ENCODE results near the gene XPR1. TPM values are rescaled to one million over a fixed set of nuclear protein-coding genes. Genes with fewer than 3 reads are reported as not detected.

Gene XPR1
- total RNA-seq, 1 donor from 2014 or later: 35.2 TPM

DNA sequence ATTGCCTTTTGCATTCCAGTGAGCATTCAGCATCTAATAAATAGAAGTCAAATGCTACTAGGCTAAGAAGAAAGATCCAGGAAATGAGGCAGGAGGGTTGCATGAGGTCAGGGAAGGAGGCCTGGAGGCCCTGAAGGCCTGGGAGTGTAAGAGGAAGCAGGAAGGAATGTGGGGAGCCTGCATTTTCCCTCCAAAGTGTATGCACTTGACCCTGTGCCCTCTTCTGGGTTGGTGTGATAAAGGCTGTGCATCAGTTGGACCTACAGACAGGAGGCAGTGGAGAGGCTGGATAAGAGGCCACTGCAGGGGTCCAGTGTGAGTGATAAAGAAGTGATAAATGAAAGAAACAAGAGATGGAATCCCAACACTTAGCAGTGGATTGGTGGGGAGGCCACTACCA lies 301.3 kb downstream of the XPR1 start:
- peaks cover 8% of the 10 kb centered on the region for H3K36me3 Mint-ChIP-seq (ENCODE audit: low read depth, unreplicated experiment)
- Histone ChIP-seq H4K20me1 (ENCODE audit: insufficient read depth, low read length) (no peaks in the 10 kb centered on the region), H3K4me1 (ENCODE audit: insufficient read depth, low read length) (no peaks in the 10 kb centered on the region), H3K4me2 (ENCODE audit: low read length) (no peak overlapping the region), H3K4me3 (ENCODE audit: insufficient read depth, low read depth, low read length) (no peak overlapping the region), H3K79me2 (ENCODE audit: insufficient read depth, low read length) (no peaks in the 10 kb centered on the region), H3K27me3 (ENCODE audit: insufficient read depth, low read length) (no peaks in the 10 kb centered on the region), H3K9me3 (ENCODE audit: insufficient read depth, low read depth, low read length) (no peaks in the 10 kb centered on the region), H3K27ac (ENCODE audit: low read depth, low read length) (no peak overlapping the region), H3K36me3 (ENCODE audit: insufficient read depth, low read length) (no peaks in the 10 kb centered on the region), H3K9ac (ENCODE audit: low read length) (no peak overlapping the region), H2AFZ (ENCODE audit: low read depth, low read length) (no peak overlapping the region)
- H3K9me3 Mint-ChIP-seq (ENCODE audit: unreplicated experiment): no peaks in the 10 kb centered on the region
- no peak for TF ChIP-seq EZH2 (IDR thresholded peaks at IDR 0.05; ENCODE audit: insufficient read depth, low read length)
- TF ChIP-seq, protein P1, sequence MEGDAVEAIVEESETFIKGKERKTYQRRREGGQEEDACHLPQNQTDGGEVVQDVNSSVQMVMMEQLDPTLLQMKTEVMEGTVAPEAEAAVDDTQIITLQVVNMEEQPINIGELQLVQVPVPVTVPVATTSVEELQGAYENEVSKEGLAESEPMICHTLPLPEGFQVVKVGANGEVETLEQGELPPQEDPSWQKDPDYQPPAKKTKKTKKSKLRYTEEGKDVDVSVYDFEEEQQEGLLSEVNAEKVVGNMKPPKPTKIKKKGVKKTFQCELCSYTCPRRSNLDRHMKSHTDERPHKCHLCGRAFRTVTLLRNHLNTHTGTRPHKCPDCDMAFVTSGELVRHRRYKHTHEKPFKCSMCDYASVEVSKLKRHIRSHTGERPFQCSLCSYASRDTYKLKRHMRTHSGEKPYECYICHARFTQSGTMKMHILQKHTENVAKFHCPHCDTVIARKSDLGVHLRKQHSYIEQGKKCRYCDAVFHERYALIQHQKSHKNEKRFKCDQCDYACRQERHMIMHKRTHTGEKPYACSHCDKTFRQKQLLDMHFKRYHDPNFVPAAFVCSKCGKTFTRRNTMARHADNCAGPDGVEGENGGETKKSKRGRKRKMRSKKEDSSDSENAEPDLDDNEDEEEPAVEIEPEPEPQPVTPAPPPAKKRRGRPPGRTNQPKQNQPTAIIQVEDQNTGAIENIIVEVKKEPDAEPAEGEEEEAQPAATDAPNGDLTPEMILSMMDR (IDR thresholded peaks at IDR 0.05; ENCODE audit: insufficient read depth, low read depth, low read length): no peak
- peaks cover 26% of the 10 kb centered on the region for H3K27me3 Mint-ChIP-seq (ENCODE audit: low read depth, unreplicated experiment)
- H3K4me3 Mint-ChIP-seq (ENCODE audit: unreplicated experiment): no peak overlapping the region
- no peak for DNase-seq (ENCODE audit: low read depth)
- peaks cover 9% of the 10 kb centered on the region for H3K4me1 Mint-ChIP-seq (ENCODE audit: low read depth, unreplicated experiment)
- no peak for FAIRE-seq
- H3K27ac Mint-ChIP-seq (ENCODE audit: unreplicated experiment): no peak overlapping the region

DNA sequence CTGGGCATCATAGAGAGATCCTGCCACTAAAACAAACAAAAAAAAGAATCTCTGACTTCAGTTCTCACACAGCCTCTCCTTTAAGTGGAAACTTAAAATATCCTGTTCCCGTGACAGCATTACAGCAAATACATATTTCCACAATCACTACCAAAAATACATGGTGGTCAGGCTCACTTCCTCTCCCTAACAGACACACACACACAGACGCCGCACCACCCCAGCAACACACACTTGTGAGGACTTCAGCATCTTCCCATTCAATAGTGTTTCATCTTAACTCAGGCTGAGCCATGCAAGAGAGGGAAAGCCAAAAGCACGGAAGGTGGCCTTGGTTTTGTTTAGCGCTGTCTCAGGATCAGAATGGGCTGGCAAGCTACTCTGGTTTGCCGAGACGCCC lies 302.7 kb downstream of the XPR1 start:
- Histone ChIP-seq H3K36me3 (ENCODE audit: insufficient read depth, low read length) (no peaks in the 10 kb centered on the region), H3K9me3 (ENCODE audit: insufficient read depth, low read depth, low read length) (no peaks in the 10 kb centered on the region), H3K27me3 (ENCODE audit: insufficient read depth, low read length) (no peaks in the 10 kb centered on the region), H4K20me1 (ENCODE audit: insufficient read depth, low read length) (no peaks in the 10 kb centered on the region), H3K9ac (ENCODE audit: low read length) (no peak overlapping the region), H3K79me2 (ENCODE audit: insufficient read depth, low read length) (no peaks in the 10 kb centered on the region), H3K4me1 (ENCODE audit: insufficient read depth, low read length) (no peaks in the 10 kb centered on the region), H3K4me3 (ENCODE audit: insufficient read depth, low read depth, low read length) (no peak overlapping the region), H3K27ac (ENCODE audit: low read depth, low read length) (no peak overlapping the region), H2AFZ (ENCODE audit: low read depth, low read length) (no peak overlapping the region), H3K4me2 (ENCODE audit: low read length) (no peak overlapping the region)
- Mint-ChIP-seq H3K36me3 (ENCODE audit: low read depth, unreplicated experiment) (peaks cover 8% of the 10 kb centered on the region), H3K27me3 (ENCODE audit: low read depth, unreplicated experiment) (peaks cover 28% of the 10 kb centered on the region), H3K9me3 (ENCODE audit: unreplicated experiment) (no peaks in the 10 kb centered on the region), H3K27ac (ENCODE audit: unreplicated experiment) (no peak overlapping the region), H3K4me1 (ENCODE audit: low read depth, unreplicated experiment) (no peaks in the 10 kb centered on the region), H3K4me3 (ENCODE audit: unreplicated experiment) (no peak overlapping the region)
- FAIRE-seq (no peak), DNase-seq (ENCODE audit: low read depth) (no peak)
- TF ChIP-seq, protein P1 (IDR thresholded peaks at IDR 0.05; ENCODE audit: insufficient read depth, low read depth, low read length): no peak
- TF ChIP-seq EZH2 (IDR thresholded peaks at IDR 0.05; ENCODE audit: insufficient read depth, low read length): no peak

DNA sequence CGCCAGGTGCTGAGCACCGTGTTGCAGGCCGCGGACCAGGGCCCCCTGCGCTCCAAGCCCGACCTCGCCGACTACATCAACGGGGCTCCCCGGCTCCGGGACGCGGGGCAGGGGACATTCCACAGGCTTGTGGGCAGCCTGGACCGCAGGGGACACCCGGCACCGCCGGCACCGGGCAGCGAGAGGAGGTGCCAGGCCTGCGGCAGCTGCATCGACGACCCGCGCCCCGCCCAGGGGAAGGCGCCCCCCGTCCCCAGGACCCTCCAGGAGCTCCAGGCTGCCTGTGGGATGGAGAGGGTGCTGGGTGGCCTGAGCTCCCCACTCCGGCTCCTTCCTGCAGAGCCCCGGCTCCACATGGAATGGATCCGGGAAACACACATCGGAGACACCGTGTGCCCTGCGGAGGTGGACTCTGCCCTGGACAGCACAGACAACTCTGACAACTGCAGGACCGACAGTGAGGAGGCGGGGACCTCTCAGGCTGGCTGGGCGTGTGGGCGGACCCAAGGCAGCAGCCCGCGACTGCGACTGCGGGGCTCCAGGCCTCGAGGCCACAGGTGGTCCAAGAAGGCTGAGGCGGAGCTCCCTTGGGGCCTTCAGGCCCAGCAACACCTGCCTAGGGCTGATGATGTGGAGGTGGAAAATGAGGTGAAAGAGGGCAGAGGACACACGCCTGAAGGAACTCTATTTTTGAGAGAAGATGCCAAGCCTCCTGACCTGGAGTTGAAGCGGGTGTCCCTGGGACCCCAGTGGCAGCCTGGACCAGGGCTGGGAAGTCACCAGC lies 303.7 kb downstream of the XPR1 start:
- FAIRE-seq: no peak
- H3K79me2 ChIP-seq (ENCODE audit: insufficient read depth, low read length): no peaks in the 10 kb centered on the region
- Mint-ChIP-seq H3K4me3 (ENCODE audit: unreplicated experiment) (no peak overlapping the region), H3K27me3 (ENCODE audit: low read depth, unreplicated experiment) (peaks cover 28% of the 10 kb centered on the region), H3K4me1 (ENCODE audit: low read depth, unreplicated experiment) (no peaks in the 10 kb centered on the region), H3K27ac (ENCODE audit: unreplicated experiment) (no peak overlapping the region), H3K36me3 (ENCODE audit: low read depth, unreplicated experiment) (peaks cover 10% of the 10 kb centered on the region), H3K9me3 (ENCODE audit: unreplicated experiment) (peaks cover 1% of the 10 kb centered on the region)
- no peak for TF ChIP-seq EZH2 (IDR thresholded peaks at IDR 0.05; ENCODE audit: insufficient read depth, low read length)
- TF ChIP-seq, protein P1 (IDR thresholded peaks at IDR 0.05; ENCODE audit: insufficient read depth, low read depth, low read length): no peak
- no peaks in the 10 kb centered on the region for H3K27me3 ChIP-seq (ENCODE audit: insufficient read depth, low read length)
- H4K20me1 ChIP-seq (ENCODE audit: insufficient read depth, low read length): no peaks in the 10 kb centered on the region
- no peaks in the 10 kb centered on the region for H3K36me3 ChIP-seq (ENCODE audit: insufficient read depth, low read length)
- no peak for DNase-seq (ENCODE audit: low read depth)
- no peaks in the 10 kb centered on the region for H3K9me3 ChIP-seq (ENCODE audit: insufficient read depth, low read depth, low read length)
- H3K4me3 ChIP-seq (ENCODE audit: insufficient read depth, low read depth, low read length): no peak overlapping the region
- no peaks in the 10 kb centered on the region for H3K4me1 ChIP-seq (ENCODE audit: insufficient read depth, low read length)
- no peak overlapping the region for H3K4me2 ChIP-seq (ENCODE audit: low read length)
- H3K27ac ChIP-seq (ENCODE audit: low read depth, low read length): no peak overlapping the region
- H2AFZ ChIP-seq (ENCODE audit: low read depth, low read length): no peak overlapping the region
- H3K9ac ChIP-seq (ENCODE audit: low read length): no peak overlapping the region
